Measurements from ENCODE around the gene XXYLT1.
"Not testable (repeated sequence)": the region's sequence is repeated elsewhere in the genome, so short reads cannot be mapped to it uniquely, and the experiment has no call there.

Gene XXYLT1

DNA sequence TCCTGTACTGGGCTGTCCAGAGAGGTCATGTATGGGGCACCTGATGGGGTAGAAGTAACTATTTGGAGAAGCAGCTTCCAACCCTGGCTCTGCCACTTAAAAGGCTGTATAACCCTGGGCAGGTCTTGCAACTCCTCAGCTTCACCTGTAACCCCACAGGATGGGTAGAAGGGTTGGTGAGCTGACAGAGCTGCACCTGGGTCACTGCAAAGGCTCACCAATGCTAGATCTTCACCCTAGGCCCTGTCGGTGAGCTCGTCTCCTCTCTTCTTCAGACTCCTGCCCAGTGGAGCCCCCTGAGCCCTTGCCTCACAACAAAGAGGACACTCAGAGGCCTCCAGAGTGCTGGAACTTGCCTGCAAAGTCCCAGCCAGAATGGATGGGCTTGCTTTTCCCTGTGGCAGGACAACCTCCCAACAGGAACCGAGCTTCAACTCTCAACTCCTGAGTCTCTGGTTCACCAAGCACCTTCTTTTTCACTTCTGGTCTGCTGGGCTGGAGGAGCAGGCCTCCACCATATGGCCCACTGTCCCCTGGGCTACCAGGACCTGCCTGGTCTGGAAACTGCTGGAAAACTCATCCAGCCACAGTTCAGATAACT is 45.9 kb downstream of the XXYLT1 start:
- DNase-seq, result no peak

DNA sequence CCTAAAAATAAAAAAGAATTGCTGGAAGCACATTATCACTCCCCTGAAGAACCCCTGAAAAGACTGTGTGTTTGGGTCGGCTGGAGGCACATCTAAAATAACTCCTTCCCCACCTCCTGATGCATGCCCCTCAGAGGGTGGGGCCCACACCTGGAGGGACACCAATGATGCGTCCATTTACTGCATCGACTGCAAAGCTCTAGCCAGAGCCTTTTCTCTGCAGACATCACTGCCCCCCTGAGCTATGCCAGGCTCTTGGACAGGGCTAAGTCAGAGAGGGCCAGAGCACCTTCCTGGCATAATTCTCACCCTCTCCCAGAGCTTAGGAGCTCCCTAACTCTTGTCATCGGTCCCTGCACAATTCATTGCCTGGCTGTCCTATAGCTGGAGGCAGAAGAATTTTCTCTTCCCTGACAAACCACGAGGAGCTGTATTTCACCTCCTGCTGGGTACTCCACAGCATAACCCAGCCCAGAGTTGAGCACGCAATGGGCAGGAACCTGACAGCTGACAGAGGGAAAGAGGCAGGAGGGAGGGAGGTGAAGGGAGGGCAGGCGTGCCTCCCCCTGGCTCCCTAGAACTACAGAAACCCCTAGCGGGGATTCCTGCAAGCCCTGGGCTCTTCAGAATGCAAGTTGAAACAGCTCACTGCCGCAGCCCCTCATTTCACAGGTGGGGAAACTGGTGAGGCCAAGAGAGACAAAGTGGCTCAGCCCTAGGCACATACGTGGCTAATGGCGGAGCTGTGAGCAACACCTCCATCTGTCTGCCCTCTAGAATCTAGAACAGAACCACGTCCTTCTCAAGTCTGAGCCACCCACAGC is 46.6 kb downstream of the XXYLT1 start:
- no peak for DNase-seq

DNA sequence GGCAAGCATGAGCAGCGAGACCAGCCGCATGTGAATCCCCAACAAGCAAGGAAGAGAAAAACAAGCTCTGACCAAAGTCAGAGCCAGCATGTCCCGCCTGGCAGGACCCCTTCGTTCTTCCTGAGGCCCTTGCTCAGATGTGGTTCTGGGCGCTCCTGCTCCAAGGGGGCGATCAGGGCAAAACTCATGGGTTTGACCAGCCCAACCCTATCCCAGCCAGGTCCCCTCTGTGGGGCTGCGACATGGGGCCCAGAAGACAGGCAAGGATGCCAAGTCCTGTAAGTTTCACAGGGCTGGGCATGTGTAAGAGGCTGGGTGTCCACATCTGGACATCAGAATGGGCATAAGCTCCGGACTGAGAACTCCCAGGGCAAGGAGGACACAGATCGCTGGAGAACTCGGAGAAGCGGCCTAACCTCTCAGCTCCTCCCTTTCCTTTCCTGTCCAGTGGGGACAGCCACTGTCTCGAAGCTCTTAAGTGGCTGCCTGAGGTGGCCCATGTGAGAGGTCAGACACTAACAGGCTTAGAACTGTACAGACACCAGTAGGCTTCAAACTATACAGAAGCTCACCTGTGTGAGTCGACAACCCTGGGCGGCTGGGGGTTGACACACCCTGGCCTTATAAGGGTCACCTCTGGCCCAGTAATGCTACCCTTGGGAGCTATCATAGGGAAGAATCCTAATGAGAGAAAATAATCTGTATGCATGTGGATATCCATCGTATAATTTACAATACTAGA is 48.9 kb downstream of the XXYLT1 start:
- no peak for DNase-seq

GRCh38 chr3:195221015-195221853 is 49.7 kb downstream of the XXYLT1 start:
- no peak for DNase-seq

GRCh38 chr3:195219351-195220230 is 51.4 kb downstream of the XXYLT1 start:
- no peak for DNase-seq

GRCh38 chr3:195218331-195218730 is 52.6 kb downstream of the XXYLT1 start:
- DNase-seq, result not testable (repeated sequence)

GRCh38 chr3:195215576-195215975 is 55.4 kb downstream of the XXYLT1 start:
- not testable (repeated sequence) for DNase-seq

- no peak for DNase-seq
Observed at GRCh38 chr3:195214381-195214780, 56.6 kb downstream of the XXYLT1 start.

- no peak for DNase-seq
Observed at GRCh38 chr3:195213639-195214315, 57.2 kb downstream of the XXYLT1 start.

- no peak for DNase-seq
Observed at GRCh38 chr3:195212749-195213375, 58.1 kb downstream of the XXYLT1 start.

DNA sequence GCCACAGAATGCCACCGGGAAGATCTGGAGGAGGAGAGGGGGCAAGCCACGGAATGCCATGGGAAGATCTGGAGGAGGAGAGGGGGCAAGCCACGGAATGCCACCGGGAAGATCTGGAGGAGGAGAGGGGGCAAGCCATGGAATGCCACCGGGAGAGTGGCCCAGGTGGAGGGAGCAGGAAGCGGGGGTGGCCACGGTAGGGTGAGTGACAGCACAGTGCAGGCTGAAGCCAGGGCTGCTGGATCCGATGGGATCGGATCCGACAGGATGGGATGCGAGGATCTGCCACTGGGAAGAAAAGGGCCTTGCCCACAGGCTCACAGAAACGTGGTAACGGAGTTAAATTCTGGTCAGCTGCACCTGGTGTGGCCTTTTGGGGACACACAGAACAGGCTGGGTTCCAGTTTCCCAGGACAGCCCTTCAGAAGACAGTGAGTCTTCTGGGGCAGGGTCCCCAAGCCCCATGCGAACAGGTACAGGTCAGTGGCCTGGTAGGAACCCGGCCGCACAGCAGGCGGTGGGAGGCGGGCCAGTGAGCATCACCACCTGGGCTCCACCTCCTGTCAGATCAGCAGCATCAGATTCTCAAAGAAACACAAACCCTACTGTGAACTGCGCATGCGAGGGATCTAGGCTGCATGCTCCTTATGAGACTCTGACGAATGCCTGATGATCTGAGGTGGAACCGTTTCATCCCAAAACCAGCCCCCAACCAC is 58.8 kb downstream of the XXYLT1 start:
- no peak for DNase-seq

DNA sequence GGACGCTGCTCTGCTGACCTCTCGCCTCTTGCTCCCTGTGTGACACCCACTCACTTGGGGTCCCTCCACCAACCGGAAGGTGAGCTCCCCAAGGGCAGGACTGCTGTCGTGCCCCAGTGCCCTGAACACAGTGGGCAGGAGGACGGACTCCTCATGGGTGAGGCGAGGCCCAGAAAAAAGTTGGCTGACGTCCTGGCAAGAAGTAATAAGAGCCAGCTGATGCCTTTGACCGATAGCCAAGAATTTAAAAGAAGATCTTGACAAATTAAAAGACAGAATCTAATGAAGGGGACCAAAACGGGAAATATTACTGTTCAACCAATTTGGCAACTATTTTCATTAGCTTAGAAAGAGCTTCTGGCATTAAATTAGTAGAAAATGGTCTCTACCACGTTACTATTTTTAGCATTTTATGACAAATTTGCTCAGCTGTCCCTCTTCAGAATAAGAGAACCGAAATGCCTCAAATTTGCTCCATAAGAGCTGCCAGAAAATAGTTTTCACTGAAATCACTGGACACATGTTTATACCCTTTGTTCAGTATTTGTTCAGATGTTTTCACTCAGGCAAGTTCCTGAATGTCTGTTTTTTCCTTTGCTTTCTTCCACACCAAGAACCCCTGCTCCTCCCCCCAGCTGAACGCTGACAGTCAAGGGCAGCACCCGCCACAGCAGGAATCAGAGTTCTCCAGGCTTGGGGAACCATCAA is 60.5 kb downstream of the XXYLT1 start:
- DNase-seq, result no peak

DNA sequence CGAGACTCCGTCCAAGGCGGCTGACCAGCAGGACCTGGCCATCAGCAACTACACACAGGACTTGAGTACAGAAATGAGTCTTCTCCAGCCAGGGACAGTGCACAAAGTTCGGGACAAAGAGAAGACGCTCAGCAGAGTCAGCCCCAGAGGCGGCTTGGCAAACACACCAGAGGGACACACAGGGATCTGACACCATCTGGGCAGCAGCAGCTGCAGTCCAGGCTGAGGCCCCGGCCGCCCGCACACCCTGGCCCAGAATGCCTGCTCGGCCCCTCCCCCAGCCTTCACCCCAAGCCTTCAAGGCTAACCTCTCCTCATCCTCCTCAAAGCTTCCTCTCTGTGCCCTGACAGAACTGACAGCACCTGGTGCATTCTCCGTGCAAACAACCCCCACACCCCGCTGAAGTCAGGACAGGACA is 61.1 kb downstream of the XXYLT1 start:
- no peak for DNase-seq

DNA sequence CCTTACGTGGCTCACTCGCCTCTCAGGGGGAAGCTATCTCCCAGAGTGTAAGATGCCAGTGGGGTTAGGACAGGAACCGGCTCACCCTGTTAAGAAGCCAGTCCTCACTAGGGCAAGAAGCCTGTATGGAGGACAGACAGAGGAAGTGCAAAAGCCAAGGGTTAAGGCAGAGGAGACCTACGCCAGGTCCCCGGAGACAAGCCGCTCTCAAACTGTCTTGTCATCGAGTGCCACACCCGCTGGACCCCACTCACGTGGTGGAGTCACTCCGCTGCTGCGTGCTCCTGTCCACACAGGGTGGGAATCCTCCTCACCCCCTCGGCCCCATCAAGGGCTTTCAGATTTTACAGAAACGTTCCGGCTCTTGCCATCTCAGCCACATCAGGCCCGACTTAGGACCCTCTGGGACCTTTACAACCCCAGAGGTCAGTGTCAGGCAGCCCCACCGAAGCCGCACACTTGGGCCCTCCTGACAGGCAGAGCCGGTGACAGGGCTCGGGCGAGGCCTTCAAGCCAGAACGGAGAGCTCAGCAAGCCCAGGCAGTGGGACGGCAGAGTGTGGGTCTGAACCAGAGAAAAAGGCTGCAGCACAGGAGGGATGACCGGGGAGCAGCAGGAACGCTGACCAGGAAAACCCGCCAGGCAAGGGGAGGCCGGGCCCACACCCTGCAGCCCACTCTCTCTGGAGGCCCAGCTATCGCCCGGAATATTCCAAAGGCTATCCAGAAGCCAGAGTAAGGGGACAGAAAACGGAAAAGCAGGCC is 61.7 kb downstream of the XXYLT1 start:
- no peak for DNase-seq

GRCh38 chr3:195208631-195209030 is 62.3 kb downstream of the XXYLT1 start:
- no peak for DNase-seq

- DNase-seq, result no peak
Observed at GRCh38 chr3:195208183-195208582, 62.8 kb downstream of the XXYLT1 start.

DNA sequence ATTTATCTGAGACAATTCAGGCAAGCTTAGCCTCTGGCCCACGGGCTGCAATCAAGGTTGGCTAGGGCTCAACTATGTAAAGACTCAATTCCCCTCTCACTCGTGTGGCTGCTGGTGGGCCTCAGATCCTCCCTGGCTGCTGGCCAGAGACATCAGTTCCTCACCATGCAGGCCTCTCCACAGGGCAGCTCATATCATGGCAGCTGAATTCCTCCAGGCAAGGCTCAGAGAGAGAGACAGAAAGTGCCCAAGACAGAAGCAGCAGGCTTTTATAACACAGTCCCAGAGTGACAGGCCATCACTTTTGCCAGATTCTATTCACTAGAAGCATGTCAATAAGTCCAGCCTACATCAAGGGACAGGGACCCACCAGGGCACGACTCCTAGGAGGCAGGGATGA is 63.2 kb downstream of the XXYLT1 start:
- DNase-seq, result no peak

DNA sequence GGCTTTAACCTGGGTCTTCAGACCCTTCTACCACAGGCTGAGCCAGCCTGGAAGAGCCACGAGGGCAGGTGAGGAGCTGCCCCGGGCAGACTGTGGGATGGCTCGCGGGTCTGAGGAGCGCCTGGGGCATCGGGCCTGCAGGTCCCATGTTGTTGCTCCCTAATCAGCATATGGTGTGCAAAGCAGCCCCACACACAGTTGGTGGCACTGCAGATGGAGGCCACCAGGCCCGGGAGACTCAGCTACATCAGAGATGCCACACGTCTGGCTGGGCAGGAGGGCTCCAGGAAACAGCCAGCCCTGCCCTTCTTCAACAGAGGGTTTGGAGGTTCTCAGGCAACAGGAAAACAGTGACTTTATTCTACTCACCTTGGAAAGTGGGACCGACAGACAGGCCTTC is 63.9 kb downstream of the XXYLT1 start:
- DNase-seq, result no peak

Data from NCI-H1092 treated with DMSO at 0.1 percent for 48 hours (cell line).